Measurements from ENCODE around the gene GRXCR2.

The GRXCR2 gene

DNA sequence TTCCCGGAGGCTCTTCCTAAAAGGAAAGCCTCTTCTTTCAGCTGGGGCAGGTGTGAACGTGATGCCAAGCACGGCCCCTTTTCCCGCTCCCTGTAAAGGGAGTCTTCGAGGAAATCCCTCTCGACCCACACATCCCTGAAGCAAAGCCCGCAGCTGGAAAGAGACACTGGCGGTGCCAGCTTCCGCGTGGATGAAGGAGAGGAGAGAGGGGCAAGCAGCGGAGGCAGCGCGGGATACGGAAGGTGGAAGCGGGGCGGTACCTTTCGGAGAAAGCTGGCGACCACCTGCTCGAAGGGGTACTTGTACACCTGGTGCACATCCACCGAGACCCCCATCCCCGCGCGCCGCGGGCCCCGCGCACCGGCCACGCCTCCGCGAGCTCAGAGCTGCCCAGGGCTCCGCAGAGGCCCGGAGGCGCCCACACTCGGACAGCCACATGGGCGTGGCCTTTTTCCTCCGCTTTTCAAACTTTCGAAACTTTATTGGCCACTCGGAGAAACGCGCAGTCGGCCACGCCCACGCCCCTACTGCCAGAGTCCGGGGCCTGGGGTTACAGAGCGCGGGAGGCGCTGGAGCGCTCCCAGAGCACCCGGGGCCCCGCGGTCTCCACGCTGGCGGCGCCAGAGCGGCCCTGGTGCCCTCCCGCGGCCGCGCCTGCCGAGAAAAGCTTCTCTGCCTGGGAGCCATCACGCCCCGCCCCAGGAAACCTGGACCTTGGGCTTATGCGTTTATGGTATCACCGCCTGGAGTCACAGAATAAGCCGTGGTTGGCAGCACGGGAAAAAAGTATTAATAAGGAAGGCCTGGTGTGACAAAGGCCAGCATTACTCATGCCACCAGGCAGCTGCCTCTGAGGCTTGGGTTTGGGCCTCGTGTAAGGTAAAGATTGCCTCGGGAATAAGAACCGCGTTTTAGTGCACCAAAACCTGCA lies 37.6 kb downstream of the GRXCR2 start, which contains the start of gene PRELID2 (continued):
- TF ChIP-seq, protein P1, sequence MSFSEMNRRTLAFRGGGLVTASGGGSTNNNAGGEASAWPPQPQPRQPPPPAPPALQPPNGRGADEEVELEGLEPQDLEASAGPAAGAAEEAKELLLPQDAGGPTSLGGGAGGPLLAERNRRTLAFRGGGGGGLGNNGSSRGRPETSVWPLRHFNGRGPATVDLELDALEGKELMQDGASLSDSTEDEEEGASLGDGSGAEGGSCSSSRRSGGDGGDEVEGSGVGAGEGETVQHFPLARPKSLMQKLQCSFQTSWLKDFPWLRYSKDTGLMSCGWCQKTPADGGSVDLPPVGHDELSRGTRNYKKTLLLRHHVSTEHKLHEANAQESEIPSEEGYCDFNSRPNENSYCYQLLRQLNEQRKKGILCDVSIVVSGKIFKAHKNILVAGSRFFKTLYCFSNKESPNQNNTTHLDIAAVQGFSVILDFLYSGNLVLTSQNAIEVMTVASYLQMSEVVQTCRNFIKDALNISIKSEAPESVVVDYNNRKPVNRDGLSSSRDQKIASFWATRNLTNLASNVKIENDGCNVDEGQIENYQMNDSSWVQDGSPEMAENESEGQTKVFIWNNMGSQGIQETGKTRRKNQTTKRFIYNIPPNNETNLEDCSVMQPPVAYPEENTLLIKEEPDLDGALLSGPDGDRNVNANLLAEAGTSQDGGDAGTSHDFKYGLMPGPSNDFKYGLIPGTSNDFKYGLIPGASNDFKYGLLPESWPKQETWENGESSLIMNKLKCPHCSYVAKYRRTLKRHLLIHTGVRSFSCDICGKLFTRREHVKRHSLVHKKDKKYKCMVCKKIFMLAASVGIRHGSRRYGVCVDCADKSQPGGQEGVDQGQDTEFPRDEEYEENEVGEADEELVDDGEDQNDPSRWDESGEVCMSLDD (tag by site-specific recombination; IDR thresholded peaks at IDR 0.05), result peak; percentile 37; the same call in 1 of the 2 replicates
- TF ChIP-seq ZNF623 (tag by site-specific recombination; IDR thresholded peaks at IDR 0.05), result no peak
- TF ChIP-seq ZSCAN16 (tag by site-specific recombination; IDR thresholded peaks at IDR 0.05), result peak; percentile 27; the same call in 1 of the 2 replicates
- TF ChIP-seq ZNF302 (tag by site-specific recombination; IDR thresholded peaks at IDR 0.05; ENCODE audit: low read depth), result no peak
- no peak for TF ChIP-seq HOXC10 (CRISPR knock-in tag; IDR thresholded peaks at IDR 0.05)
- TF ChIP-seq ZNF221 (tag by site-specific recombination; IDR thresholded peaks at IDR 0.05; ENCODE audit: borderline replicate concordance), result no peak
- no peak for TF ChIP-seq ZNF239 (tag by site-specific recombination; IDR thresholded peaks at IDR 0.05)
- TF ChIP-seq GLIS2 (tag by site-specific recombination; IDR thresholded peaks at IDR 0.05), result peak; percentile 90
- no peak for TF ChIP-seq ZNF155 (tag by site-specific recombination; IDR thresholded peaks at IDR 0.05)
- TF ChIP-seq, protein P2, sequence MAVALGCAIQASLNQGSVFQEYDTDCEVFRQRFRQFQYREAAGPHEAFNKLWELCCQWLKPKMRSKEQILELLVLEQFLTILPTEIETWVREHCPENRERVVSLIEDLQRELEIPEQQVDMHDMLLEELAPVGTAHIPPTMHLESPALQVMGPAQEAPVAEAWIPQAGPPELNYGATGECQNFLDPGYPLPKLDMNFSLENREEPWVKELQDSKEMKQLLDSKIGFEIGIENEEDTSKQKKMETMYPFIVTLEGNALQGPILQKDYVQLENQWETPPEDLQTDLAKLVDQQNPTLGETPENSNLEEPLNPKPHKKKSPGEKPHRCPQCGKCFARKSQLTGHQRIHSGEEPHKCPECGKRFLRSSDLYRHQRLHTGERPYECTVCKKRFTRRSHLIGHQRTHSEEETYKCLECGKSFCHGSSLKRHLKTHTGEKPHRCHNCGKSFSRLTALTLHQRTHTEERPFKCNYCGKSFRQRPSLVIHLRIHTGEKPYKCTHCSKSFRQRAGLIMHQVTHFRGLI (tag by site-specific recombination; IDR thresholded peaks at IDR 0.05), result 0 out of 2 replicates have a peak, but pooled peaks have one; percentile 35
- TF ChIP-seq REPIN1 (tag by site-specific recombination; IDR thresholded peaks at IDR 0.05; ENCODE audit: low read depth), result no peak; the same call in 1 of the 2 replicates

DNA sequence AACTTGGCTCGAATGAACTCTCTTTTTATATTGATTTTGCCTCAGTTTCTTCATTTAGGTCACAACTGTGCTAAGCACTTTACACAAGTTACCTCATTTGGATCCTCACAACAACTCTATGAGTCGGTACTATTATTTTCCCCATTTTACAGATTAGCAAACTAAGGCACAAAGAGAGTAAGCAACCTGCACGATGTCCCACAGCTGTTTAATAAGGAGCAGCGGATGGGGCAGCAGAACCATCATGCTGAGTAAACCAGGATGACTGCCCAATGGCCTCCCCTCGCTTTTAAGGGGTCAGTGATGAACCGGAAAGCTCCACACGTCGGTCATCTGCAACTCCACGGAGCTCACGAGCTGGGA lies 38.3 kb downstream of the GRXCR2 start:
- H3K4me1 ChIP-seq (ENCODE audit: control insufficient read depth, insufficient read depth, low read length), result peaks cover 8% of the 10 kb centered on the region
- POLR2A ChIA-PET, result interaction anchor here (1.1 to 1.7 kb wide), 4 partner anchors 10 to 102 kb away, joined by 3 to 4 read pairs (median 4); partner anchors contain the start of gene SH3RF2
- H3K4me3 ChIP-seq (ENCODE audit: low read depth, low read length), result peak overlapping the region; percentile 67
- TF ChIP-seq ZNF664 (tag by site-specific recombination; IDR thresholded peaks at IDR 0.05) (peak; percentile 47; the same call in 1 of the 2 replicates), MZF1 (tag by site-specific recombination; IDR thresholded peaks at IDR 0.05; ENCODE audit: borderline replicate concordance) (0 out of 2 replicates have a peak, but pooled peaks have one; percentile 8), ZNF184 (tag by site-specific recombination; IDR thresholded peaks at IDR 0.05) (0 out of 2 replicates have a peak, but pooled peaks have one; percentile 23), ZNF292 (tag by site-specific recombination; IDR thresholded peaks at IDR 0.05; ENCODE audit: borderline replicate concordance, low read depth) (no peak)
- TF ChIP-seq, protein P3, sequence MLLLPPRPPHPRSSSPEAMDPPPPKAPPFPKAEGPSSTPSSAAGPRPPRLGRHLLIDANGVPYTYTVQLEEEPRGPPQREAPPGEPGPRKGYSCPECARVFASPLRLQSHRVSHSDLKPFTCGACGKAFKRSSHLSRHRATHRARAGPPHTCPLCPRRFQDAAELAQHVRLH (tag by site-specific recombination; IDR thresholded peaks at IDR 0.05), result peak; percentile 54; the same call in 1 of the 2 replicates
- H3K36me3 ChIP-seq (ENCODE audit: control insufficient read depth in 2 of 2, insufficient read depth in 1 of 2, low read length in 2 of 2), result no peaks in the 10 kb centered on the region
- no peaks in the 10 kb centered on the region for H3K9me3 ChIP-seq (ENCODE audit: control insufficient read depth, insufficient read depth, low read depth, low read length)
- CTCF ChIA-PET, result interaction anchor here (0.6 to 1.3 kb wide), 3 partner anchors 9 to 616 kb away, joined by 3 to 5 read pairs (median 3); no protein-coding TSS in a partner anchor
- no peak overlapping the region; the same call in 1 of the 2 replicates for H3K27ac ChIP-seq (ENCODE audit: extremely low read depth, low read depth, low read length)

DNA sequence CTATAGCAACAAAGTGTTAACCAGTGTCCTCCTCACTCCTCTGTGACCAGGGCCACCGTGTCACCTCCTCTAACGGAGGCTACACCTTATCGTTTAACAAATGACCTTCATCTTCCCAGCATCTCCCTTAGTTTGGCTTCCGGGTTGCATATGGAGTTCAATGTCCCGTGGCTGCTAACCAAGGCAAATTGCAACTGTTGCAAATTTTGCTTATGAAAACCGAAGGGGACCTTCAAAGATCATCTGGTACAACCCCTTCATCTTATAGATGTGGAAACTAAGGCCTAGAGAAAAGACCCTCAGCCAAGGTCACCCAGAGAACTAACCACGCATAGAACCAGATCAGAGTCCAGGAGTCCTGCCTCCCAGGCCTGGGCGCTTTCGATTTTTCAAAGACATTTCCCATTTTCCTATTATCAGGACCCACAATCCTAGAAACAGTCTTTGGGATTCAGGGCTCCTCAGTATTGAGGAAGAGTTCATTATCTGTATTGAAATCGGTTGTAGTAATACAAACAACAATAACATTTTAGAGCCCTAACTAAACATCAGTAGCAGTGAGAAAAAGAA lies 39.1 kb downstream of the GRXCR2 start:
- ChIA-PET POLR2A (no interaction called here), CTCF (interaction anchor here (0.8 kb wide), 1 partner anchor 768 kb away, joined by 3 read pairs; no protein-coding TSS in a partner anchor)
- Histone ChIP-seq H3K27ac (ENCODE audit: extremely low read depth, low read depth, low read length) (no peak overlapping the region), H3K36me3 (ENCODE audit: control insufficient read depth in 2 of 2, insufficient read depth in 1 of 2, low read length in 2 of 2) (no peaks in the 10 kb centered on the region), H3K4me1 (ENCODE audit: control insufficient read depth, insufficient read depth, low read length) (peaks cover 14% of the 10 kb centered on the region), H3K9me3 (ENCODE audit: control insufficient read depth, insufficient read depth, low read depth, low read length) (no peaks in the 10 kb centered on the region), H3K4me3 (ENCODE audit: low read depth, low read length) (no peak overlapping the region)
- TF ChIP-seq ZNF707 (tag by site-specific recombination; IDR thresholded peaks at IDR 0.05), result no peak
- TF ChIP-seq, protein P4, sequence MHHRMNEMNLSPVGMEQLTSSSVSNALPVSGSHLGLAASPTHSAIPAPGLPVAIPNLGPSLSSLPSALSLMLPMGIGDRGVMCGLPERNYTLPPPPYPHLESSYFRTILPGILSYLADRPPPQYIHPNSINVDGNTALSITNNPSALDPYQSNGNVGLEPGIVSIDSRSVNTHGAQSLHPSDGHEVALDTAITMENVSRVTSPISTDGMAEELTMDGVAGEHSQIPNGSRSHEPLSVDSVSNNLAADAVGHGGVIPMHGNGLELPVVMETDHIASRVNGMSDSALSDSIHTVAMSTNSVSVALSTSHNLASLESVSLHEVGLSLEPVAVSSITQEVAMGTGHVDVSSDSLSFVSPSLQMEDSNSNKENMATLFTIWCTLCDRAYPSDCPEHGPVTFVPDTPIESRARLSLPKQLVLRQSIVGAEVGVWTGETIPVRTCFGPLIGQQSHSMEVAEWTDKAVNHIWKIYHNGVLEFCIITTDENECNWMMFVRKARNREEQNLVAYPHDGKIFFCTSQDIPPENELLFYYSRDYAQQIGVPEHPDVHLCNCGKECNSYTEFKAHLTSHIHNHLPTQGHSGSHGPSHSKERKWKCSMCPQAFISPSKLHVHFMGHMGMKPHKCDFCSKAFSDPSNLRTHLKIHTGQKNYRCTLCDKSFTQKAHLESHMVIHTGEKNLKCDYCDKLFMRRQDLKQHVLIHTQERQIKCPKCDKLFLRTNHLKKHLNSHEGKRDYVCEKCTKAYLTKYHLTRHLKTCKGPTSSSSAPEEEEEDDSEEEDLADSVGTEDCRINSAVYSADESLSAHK (tag by site-specific recombination; IDR thresholded peaks at IDR 0.05), result peak; percentile 54; the same call in 1 of the 2 replicates

All from HEK293 (cell line).